GM04503 (cell line): Measurements from ENCODE around the gene PSAT1.

ENCODE experiments used
- DNase-seq: peaks from one replicate; pipeline ENCODE4 v3.0.0-alpha.2; 2012; ENCODE audit warnings: low read depth

The PSAT1 gene

GRCh38 chr9:78365748-78366697 is 69.1 kb downstream of the PSAT1 start:
- DNase-seq = no peak

DNA sequence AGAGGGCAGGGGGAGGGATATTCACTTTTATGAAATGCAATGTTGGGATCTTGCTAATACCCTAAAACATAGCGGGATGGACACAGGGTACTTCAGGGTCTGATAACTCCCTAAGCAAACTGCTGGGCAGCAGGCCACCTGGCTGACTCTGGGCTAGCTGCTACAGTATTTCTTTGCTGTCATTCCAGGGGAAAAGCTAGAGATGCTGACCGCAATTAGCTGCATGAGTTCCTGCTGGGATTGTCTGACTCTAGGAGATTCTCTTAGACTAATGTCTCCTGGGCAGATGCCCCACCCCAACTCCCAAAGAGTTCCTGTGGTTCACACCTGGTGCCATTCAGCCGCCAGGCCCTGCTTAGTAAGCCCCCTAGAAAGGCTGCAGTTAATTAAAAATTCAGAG is 69.9 kb downstream of the PSAT1 start:
- no peak for DNase-seq

DNA sequence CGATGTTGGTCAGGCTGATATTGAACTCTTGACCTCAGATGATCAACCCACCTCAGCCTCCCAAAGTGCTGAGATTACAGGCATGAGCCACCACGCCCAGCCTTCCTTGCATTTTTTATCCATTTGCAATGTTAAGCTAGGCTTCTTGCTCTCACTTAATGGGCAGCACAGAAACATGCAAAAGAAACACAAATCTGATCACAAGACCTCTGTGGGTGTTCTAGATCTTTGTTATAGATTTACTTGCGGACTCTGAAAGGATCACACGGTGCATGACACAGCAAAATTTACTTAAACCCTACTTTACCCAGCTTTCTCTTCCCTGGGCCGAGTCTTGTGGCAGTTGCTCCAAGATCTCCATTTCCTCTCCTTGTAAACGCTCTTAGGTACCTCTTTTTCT is 71.3 kb downstream of the PSAT1 start:
- DNase-seq = no peak

DNA sequence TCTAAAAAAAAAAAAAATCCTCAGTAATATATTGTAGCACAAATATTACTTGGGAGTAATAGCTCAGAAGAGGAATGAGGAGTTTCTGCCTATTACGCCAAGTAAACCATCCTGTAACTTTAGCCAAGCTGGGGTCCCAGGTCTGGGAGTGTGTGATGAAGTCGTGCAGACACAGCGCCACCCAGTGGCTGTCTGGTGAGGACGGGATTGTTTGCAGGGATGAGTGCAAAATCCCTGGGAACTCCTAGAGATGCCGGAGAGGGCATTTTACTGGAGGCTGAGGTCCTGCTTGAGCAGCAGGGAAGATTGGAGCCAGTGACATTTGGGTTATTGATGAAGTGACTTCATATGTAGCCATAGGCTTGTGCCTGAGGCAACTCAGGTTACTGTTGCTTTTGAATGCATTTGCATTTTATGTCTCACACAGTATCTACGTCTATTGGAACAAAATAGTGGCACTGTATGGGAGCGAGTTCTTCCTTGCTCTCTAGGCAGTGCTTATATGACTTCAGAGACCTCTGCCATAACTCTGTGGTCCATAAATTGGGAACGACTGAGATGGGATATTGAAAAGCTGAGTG is 72.8 kb downstream of the PSAT1 start:
- DNase-seq = no peak

DNA sequence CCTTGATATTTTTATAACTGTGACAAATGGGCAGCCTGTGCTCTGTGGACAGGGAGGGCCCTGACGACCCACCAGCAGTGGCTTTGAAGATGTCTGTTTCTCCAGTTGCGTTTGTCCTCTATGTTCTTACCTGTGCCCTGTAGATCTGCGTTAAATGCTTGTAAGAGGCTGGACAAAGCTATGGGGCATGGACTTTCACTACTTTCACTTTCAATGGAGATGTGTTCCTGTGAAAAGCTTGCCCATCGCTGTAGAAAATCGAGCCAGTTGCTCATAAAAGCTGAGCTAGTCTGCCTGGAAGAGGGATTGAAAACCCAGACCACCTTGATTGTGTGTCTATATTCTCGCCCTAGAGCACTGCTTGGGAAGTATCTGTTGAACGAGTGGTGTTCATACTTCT is 74.1 kb downstream of the PSAT1 start:
- no peak for DNase-seq

GRCh38 chr9:78371981-78372380 is 75.1 kb downstream of the PSAT1 start:
- DNase-seq = no peak
